HG02938 (cell line): ENCODE results near the gene NCR1.
"Not testable (repeated sequence)": the region's sequence is repeated elsewhere in the genome, so short reads cannot be mapped to it uniquely, and the experiment has no call there.

Source experiments
- ATAC-seq: cut with Tn5 transposase; IDR thresholded peaks from one replicate; pipeline ENCODE4 v1.9.1; 2021; ENCODE audit warnings: mild to moderate bottlenecking, moderate library complexity; ENCODE audit not compliant: unreplicated experiment

Gene NCR1

GRCh38 chr19:54906819-54907218, 871 bp downstream of the NCR1 start:
- ATAC-seq, result no peak

DNA sequence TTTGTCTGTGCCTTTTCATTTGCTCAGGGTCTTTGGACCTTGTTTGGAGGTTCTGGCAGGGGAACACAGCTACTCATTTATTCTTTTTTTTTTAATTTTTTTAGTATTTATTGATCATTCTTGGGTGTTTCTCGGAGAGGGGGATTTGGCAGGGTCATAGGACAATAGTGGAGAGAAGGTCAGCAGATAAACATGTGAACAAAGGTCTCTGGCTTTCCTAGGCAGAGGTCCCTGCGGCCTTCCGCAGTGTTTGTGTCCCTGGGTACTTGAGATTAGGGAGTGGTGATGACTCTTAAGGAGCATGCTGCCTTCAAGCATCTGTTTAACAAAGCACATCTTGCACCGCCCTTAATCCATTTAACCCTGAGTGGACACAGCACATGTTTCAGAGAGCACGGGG, 2.0 kb downstream of the NCR1 start:
- not testable (repeated sequence) for ATAC-seq

DNA sequence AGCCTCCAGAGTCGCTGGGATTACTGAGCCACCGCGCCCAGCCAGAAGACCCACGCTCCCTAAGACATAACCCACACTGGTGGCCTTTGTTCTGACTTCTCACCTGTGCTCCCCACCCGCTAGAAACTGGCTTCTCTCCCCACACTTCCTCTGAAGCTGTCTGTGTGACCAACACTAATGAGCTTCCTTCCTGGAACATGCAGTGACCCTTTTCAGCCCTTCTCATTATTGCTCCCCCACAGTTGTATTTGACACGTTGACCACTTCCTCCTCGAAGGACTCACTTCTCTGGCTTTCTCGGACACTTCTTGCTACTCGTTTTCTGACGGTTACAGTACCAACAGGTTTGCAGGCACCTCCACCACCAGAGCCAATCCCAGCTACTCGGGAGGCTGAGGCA, 10.9 kb downstream of the NCR1 start:
- ATAC-seq, result no peak

GRCh38 chr19:54918499-54918898, 12.6 kb downstream of the NCR1 start:
- no peak for ATAC-seq

DNA sequence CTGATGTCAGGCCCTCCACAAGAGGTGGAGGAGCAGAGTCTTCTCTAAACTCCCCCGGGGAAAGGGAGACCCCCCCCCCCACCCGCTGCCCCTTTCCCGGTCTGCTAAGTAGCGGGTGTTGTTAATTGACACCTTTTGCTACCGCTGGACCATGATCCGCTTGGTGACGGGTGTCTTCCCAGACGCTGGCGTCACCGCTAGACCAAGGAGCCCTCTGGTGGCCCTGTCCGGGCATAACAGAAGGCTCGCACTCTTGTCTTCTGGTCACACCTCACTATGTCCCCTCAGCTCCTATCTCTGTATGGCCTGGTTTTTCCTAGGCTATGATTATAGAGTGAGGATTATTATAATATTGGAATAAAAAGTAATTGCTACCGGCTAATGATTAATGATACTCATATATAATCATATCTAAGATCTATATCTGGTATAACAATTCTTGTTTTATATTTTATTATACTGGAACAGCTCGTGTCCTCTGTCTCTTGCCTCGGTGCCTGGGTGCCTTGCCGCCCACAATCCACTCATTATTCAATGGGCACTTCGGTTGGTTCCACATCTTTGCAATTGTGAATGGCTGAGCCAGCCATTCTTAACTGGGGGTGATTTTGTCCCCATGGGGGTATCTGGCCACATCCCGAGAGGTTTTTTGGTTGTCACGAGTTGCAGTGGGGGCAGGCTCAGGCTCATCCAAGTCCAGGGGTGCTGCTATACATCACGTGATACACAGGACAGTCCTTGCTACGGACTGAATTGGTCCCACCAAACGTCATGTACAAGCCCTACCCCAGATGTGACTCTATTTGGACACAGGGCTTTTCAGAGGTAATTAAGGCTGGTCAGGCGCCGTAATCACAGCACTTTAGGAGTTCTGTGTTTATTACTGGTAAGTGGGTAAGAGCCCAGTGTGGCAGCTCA, 14.0 kb downstream of the NCR1 start:
- ATAC-seq, result not testable (repeated sequence)

- no peak for ATAC-seq
Measured at GRCh38 chr19:54921082-54921481, 15.1 kb downstream of the NCR1 start.

GRCh38 chr19:54923276-54923675, 17.3 kb downstream of the NCR1 start:
- ATAC-seq, result no peak

GRCh38 chr19:54928299-54928698, 22.4 kb downstream of the NCR1 start:
- no peak for ATAC-seq

DNA sequence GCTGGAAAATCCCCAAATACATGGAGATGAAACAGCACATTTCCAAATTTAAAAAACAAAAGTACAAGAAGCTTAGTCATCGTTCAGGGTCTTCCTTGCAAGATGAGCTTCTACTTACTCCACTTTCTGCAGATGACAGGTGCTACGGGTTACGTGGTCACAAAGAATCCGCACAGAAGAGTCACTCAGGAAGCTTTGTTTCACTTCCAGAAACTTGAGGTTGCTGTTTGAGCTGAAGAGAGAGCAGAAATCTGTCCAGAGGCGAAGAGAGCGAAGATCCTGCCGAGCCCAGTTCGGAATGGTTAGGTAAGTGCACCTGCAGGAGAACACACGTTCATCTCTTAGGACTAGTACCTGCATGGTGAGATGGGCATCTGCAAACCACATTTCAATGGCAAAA, 32.0 kb downstream of the NCR1 start:
- ATAC-seq, result peak; percentile 45

DNA sequence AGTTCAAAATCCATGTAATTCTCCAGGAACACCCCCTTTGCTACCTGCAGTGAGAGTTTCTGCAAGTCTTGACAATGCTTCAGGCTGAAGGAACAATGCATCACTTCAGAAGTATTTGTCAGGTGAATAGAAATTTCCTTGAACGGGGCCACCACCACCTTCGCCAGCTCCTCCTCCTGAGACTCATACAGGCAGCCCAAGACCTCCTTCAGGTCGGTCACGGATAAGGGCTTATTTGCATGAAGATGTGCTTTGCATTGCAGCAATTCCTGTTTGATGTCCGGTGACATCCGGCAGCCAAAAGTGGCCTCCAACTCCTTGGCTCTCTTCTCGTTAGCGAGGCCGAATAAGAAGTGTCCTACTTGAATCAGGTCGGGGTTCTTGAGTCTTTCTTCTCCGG, 33.0 kb downstream of the NCR1 start:
- ATAC-seq, result no peak

DNA sequence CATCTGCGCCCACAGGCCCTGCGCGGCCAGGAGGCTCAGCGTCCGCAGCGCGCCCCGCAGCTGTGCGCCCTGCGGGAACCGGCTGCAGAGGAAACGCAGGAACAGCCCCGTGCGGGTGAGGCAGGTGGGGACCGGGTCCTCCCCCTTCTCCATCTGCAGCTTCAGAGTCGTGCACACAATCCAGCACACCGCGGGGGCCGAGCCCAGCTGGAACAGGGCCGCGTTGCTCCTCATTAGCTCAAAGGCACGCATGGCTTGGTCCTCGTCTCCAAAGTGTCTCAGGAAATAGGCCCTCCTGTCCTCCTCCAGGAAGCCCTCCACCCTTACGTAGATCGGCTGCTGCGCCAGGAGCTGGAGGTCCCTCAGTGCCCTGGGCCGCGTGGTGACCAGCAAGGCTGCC, 33.6 kb downstream of the NCR1 start:
- not testable (repeated sequence) for ATAC-seq

GRCh38 chr19:54943772-54944361, 37.9 kb downstream of the NCR1 start:
- not testable (repeated sequence) for ATAC-seq

GRCh38 chr19:54947381-54947780, 41.4 kb downstream of the NCR1 start, which contains the start of gene NLRP7:
Gene NLRP7 (minus strand): TSS chr19:54947530.
- ATAC-seq, result no peak

DNA sequence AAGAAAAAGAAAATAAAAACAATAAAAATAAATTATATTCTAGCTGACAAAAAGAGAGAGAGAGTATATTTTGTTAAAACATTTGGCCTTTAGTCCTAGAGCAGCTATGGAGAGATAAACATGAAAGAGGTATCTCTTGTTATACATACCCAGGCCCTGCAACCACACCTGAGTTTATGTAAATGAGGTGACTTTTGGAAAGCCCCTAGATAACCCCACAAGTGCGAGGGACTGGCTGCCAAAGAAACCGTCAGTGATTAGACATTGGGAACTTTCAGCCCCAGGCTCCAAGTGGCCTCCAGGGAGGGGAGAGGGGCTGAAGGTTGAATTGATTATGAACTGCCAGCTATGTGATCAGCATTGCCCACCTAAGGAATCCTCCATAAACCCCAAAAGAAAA, 43.5 kb downstream of the NCR1 start:
- no peak for ATAC-seq

GRCh38 chr19:54950580-54950979, 44.6 kb downstream of the NCR1 start:
- not testable (repeated sequence) for ATAC-seq

- ATAC-seq, result no peak
Measured at GRCh38 chr19:54952591-54953344, 46.8 kb downstream of the NCR1 start.

DNA sequence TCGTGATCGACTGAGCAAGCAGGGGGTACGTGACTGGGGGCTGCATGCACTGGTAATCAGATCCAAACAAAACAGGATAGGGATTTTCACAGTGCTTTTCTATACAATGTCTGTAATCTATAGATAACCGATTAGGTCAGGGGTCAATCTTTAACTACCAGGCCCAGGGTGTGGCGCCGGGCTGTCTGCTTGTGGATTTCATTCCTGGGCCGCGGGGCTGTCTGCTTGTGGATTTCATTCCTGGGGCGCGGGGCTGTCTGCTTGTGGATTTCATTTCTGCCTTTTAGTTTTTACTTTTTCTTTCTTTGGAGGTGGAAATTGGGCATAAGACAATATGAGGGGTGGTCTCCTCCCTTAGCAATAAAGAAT, 47.4 kb downstream of the NCR1 start:
- ATAC-seq, result not testable (repeated sequence)

DNA sequence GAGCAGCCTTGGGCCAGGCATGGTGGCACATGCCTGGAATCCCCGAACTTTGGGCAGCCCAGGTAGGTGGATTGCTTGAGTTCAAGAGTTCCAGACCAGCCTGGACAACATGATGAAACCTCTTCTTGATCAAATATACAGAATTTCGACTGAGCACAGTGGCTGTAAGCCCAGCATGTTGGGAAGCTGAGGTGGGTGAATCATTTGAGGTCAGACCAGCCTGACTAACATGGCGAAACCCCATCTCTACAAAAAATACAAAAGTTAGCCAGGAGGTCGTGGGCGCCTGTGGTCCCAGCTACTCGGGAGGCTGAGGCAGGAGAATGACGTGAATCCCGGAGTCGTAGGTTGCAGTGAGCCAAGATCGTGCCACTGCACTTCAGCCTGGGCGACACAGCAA, 49.4 kb downstream of the NCR1 start:
- ATAC-seq, result no peak

DNA sequence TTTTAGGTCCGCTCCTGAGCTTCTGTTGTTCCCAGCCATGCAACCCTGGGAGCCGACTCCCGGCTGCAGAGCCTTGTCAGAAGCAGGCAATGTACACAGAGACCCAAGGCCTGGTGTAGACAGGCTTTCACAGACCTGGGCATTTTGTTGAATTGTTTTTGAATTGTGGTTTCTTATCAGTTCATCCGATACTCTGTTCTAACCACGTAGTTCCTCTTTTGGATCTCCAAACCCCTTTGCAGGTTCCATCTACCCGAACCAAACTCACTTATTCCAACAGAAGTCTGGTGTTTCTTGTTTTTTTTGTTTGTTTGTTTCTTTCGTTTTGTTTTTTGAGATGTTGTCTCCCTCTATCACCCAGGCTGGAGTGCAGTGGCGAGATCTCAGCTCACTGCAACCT, 53.9 kb downstream of the NCR1 start:
- peak; percentile 49 for ATAC-seq
